Thoracic aorta (tissue), 2 donors: Measurements from ENCODE around the gene MEOX2. TPM values are rescaled to one million over a fixed set of nuclear protein-coding genes. Genes with fewer than 3 reads are reported as not detected.

Experiments used
- ATAC-seq: fragments of 150-250 bp; one replicate; pipeline ENCODE4 v1.8.0; 2017; ENCODE audit warnings: low read depth; ENCODE audit not compliant: insufficient number of reproducible peaks, low FRiP score
- DNase-seq: peaks from one replicate; pipeline ENCODE4 v3.0.0-alpha.2; 2020; ENCODE audit warnings: low spot score
- H3K27ac ChIP-seq, 2 donors: fragments of 200-600 bp; sonication (generic); 1 replicate in 1 of 2; 2 replicates in 1 of 2; pipeline ENCODE4 v1.5.1; 2016; ENCODE audit warnings: mild to moderate bottlenecking in 2 of 2, moderate library complexity in 2 of 2
- H3K27me3 ChIP-seq: fragments of 200-600 bp; sonication (generic); replicated peaks from 2 replicates; pipeline ENCODE4 v1.6.0; 2016; ENCODE audit warnings: mild to moderate bottlenecking; ENCODE audit not compliant: insufficient read depth
- H3K36me3 ChIP-seq: fragments of 200-600 bp; sonication (generic); one replicate; pipeline ENCODE4 v1.5.1; 2016
- H3K4me1 ChIP-seq, 2 donors: fragments of 200-600 bp; sonication (generic); 1 replicate in 1 of 2; 2 replicates in 1 of 2; pipeline versions ENCODE4 v1.5.1 to v1.6.0; 2016; ENCODE audit warnings: low read depth in 2 of 2, mild to moderate bottlenecking in 1 of 2; ENCODE audit not compliant: control insufficient read depth in 1 of 2
- H3K4me3 ChIP-seq: fragments of 200-600 bp; sonication (generic); 2 replicates; pipeline ENCODE4 v1.5.1; 2016; ENCODE audit warnings: mild to moderate bottlenecking
- H3K9me3 ChIP-seq: fragments of 200-600 bp; sonication (generic); 2 replicates; pipeline ENCODE4 v1.5.1; 2016
- CTCF ChIP-seq: fragments of 200-600 bp; sonication (generic); IDR thresholded peaks from one replicate; pipeline ENCODE4 v1.5.1; 2019; ENCODE audit warnings: antibody characterized with exemption
- total RNA-seq, 2 donors: library from RNA; depleted of rRNA; stranded (reverse); fragments of >200 nt; gene quantifications; one replicate each; pipeline versions ENCODE4 v1.1.0 to v1.2.3, GENCODE V29; 2016

The MEOX2 gene
- total RNA-seq, 2 donors from 2014 or later: 9.5 to 9.9 TPM

- TF ChIP-seq CTCF: no peak
- Histone ChIP-seq H3K4me1 (peaks cover 6 to 14% of the 10 kb centered on the region in 2 donors), H3K36me3 (no peaks in the 10 kb centered on the region), H3K4me3 (peak overlapping the region; percentile 16), H3K9me3 (no peaks in the 10 kb centered on the region), H3K27ac (no peak overlapping the region), H3K27me3 (no peaks in the 10 kb centered on the region)
- DNase-seq (no peak), ATAC-seq (no peak)
Measured at GRCh38 chr7:15681631-15682030, 4.9 kb downstream of the MEOX2 start.

GRCh38 chr7:15681186-15681585 lies 5.3 kb downstream of the MEOX2 start:
- no peak overlapping the region for H3K27ac ChIP-seq
- no peak for TF ChIP-seq CTCF

GRCh38 chr7:15680446-15680845 lies 6.0 kb downstream of the MEOX2 start:
- Histone ChIP-seq H3K9me3 (no peaks in the 10 kb centered on the region), H3K27me3 (no peaks in the 10 kb centered on the region), H3K36me3 (no peaks in the 10 kb centered on the region), H3K27ac (no peak overlapping the region), H3K4me3 (peak overlapping the region; percentile 21), H3K4me1 (peaks cover 5 to 6% of the 10 kb centered on the region in 2 donors)
- DNase-seq (no peak), ATAC-seq (no peak)
- no peak for TF ChIP-seq CTCF

More at GRCh38 chr7:15681186-15681585, 5.3 kb downstream of the MEOX2 start:
- H3K36me3 ChIP-seq: no peaks in the 10 kb centered on the region
- no peaks in the 10 kb centered on the region for H3K27me3 ChIP-seq
- no peak overlapping the region for H3K4me3 ChIP-seq
- no peaks in the 10 kb centered on the region for H3K9me3 ChIP-seq
- H3K4me1 ChIP-seq: peaks cover 6 to 11% of the 10 kb centered on the region in 2 donors
- DNase-seq (no peak), ATAC-seq (no peak)

GRCh38 chr7:15679306-15679705 lies 7.2 kb downstream of the MEOX2 start:
- peaks cover 0 to 6% of the 10 kb centered on the region in 2 donors for H3K4me1 ChIP-seq
- H3K27ac ChIP-seq: no peak overlapping the region
- DNase-seq (no peak), ATAC-seq (no peak)
- H3K9me3 ChIP-seq: no peaks in the 10 kb centered on the region
- no peak for TF ChIP-seq CTCF
- H3K27me3 ChIP-seq: no peaks in the 10 kb centered on the region
- no peak overlapping the region for H3K4me3 ChIP-seq
- H3K36me3 ChIP-seq: no peaks in the 10 kb centered on the region

- ATAC-seq: no peak
- H3K36me3 ChIP-seq: no peaks in the 10 kb centered on the region
- H3K9me3 ChIP-seq: no peaks in the 10 kb centered on the region
- no peaks in the 10 kb centered on the region for H3K27me3 ChIP-seq
- H3K4me3 ChIP-seq: no peak overlapping the region
- no peak overlapping the region for H3K27ac ChIP-seq
- H3K4me1 ChIP-seq: peaks cover 0 to 6% of the 10 kb centered on the region in 2 donors
- TF ChIP-seq CTCF: no peak
- DNase-seq: no peak
Measured at GRCh38 chr7:15678653-15679052, 7.8 kb downstream of the MEOX2 start.
